Fibroblast of lung (primary cell): ENCODE data around the gene TMEM43. TPM values are rescaled to one million over a fixed set of nuclear protein-coding genes. Genes with fewer than 3 reads are reported as not detected.
"Not testable (repeated sequence)": the region's sequence is repeated elsewhere in the genome, so short reads cannot be mapped to it uniquely, and the experiment has no call there.

Source experiments
- DNase-seq, 2 donors: peaks; one replicate each; pipeline versions ENCODE4 v3.0.0 to v3.0.0-alpha.2; 2010; ENCODE audit warnings: low read depth in 2 of 2
- H2AFZ ChIP-seq: 2 replicates; pipeline ENCODE4 v1.5.1; 2012; ENCODE audit warnings: low read length, control low read depth, inconsistent platforms
- H3K27ac ChIP-seq: 2 replicates; pipeline ENCODE4 v1.5.1; 2011; ENCODE audit warnings: low read length, control low read depth; ENCODE audit not compliant: insufficient read depth
- H3K27me3 ChIP-seq: 2 replicates; pipeline ENCODE4 v1.5.1; 2011; ENCODE audit warnings: mild to moderate bottlenecking, low read length; ENCODE audit not compliant: control insufficient read depth, insufficient read depth
- H3K36me3 ChIP-seq: 2 replicates; pipeline ENCODE4 v1.5.1; 2011; ENCODE audit warnings: low read length; ENCODE audit not compliant: control insufficient read depth, insufficient read depth
- H3K4me1 ChIP-seq: 2 replicates; pipeline ENCODE4 v1.5.1; 2011; ENCODE audit warnings: low read length; ENCODE audit not compliant: control insufficient read depth, insufficient read depth; ENCODE audit errors: extremely low read depth
- H3K4me2 ChIP-seq: 2 replicates; pipeline ENCODE4 v1.5.1; 2011; ENCODE audit warnings: low read length, control low read depth; ENCODE audit not compliant: insufficient read depth; ENCODE audit errors: extremely low read depth
- H3K4me3 ChIP-seq, 4 experiments: fragments of 200-600 bp in 1 of 4; sonication (generic) in 1 of 4; replicated peaks in 1 of 4; 2 replicates each; pipeline ENCODE4 v1.5.1; 2011 to 2016; ENCODE audit warnings: low read length in 4 of 4, low read depth in 3 of 4, mild to moderate bottlenecking in 3 of 4, control low read depth in 2 of 4, inconsistent platforms in 1 of 4, mixed read lengths in 1 of 4; ENCODE audit not compliant: insufficient read depth in 1 of 4; ENCODE audit errors: control extremely low read depth in 1 of 4
- H3K79me2 ChIP-seq: 2 replicates; pipeline ENCODE4 v1.5.1; 2012; ENCODE audit warnings: mild to moderate bottlenecking, low read length, inconsistent platforms; ENCODE audit not compliant: control insufficient read depth, insufficient read depth
- H3K9ac ChIP-seq: 2 replicates; pipeline ENCODE4 v1.5.1; 2011; ENCODE audit warnings: mild to moderate bottlenecking, low read length, control low read depth; ENCODE audit not compliant: insufficient read depth
- H3K9me3 ChIP-seq: 2 replicates; pipeline ENCODE4 v1.5.1; 2012; ENCODE audit warnings: low read depth, low read length; ENCODE audit not compliant: control insufficient read depth, insufficient read depth
- H4K20me1 ChIP-seq: 2 replicates; pipeline ENCODE4 v1.5.1; 2011; ENCODE audit warnings: low read length; ENCODE audit not compliant: control insufficient read depth, insufficient read depth; ENCODE audit errors: extremely low read depth
- EZH2 ChIP-seq: IDR thresholded peaks from 2 replicates; pipeline ENCODE4 v1.5.1; 2012; ENCODE audit warnings: low read length, control low read depth, mild to moderate bottlenecking; ENCODE audit errors: missing control alignments
- polyA minus RNA-seq: library from RNA; depleted of rRNA, polyadenylated mRNA; stranded (reverse); fragments of >200 nt; gene quantifications from 2 replicates; pipeline ENCODE4 v1.2.3, GENCODE V29; 2011; ENCODE audit warnings: low replicate concordance
- polyA plus RNA-seq, 2 donors: library from polyadenylated mRNA; depleted of rRNA in 1 of 2; stranded (reverse) in 1 of 2; unstranded in 1 of 2; fragments of >200 nt; gene quantifications; 2 replicates each; pipeline ENCODE4 v1.2.1, GENCODE V29; 2011 to 2012; ENCODE audit warnings: missing spikeins in 1 of 2
- total RNA-seq: library from RNA; depleted of rRNA; stranded (reverse); fragments of >200 nt; gene quantifications from 2 replicates; pipeline ENCODE4 v1.2.1, GENCODE V29; 2014
- TF ChIP-seq, protein P1 (sequence below), 2 donors: IDR thresholded peaks in 1 of 2; conservative IDR thresholded peaks in 1 of 2; 1 replicate in 1 of 2; 2 replicates in 1 of 2; pipeline ENCODE4 v1.5.1; 2011 to 2012; ENCODE audit warnings: low read length in 2 of 2, control low read depth in 1 of 2, inconsistent platforms in 1 of 2, low read depth in 1 of 2, mild to moderate bottlenecking in 1 of 2

TMEM43 gene, protein sequence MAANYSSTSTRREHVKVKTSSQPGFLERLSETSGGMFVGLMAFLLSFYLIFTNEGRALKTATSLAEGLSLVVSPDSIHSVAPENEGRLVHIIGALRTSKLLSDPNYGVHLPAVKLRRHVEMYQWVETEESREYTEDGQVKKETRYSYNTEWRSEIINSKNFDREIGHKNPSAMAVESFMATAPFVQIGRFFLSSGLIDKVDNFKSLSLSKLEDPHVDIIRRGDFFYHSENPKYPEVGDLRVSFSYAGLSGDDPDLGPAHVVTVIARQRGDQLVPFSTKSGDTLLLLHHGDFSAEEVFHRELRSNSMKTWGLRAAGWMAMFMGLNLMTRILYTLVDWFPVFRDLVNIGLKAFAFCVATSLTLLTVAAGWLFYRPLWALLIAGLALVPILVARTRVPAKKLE
- total RNA-seq (87.1 and 114 TPM in 2 replicates), polyA plus RNA-seq (116 and 180 TPM in 2 replicates), polyA minus RNA-seq (179 and 201 TPM in 2 replicates)
- polyA plus RNA-seq (2012), result 77.4 and 119 TPM in 2 replicates

DNA sequence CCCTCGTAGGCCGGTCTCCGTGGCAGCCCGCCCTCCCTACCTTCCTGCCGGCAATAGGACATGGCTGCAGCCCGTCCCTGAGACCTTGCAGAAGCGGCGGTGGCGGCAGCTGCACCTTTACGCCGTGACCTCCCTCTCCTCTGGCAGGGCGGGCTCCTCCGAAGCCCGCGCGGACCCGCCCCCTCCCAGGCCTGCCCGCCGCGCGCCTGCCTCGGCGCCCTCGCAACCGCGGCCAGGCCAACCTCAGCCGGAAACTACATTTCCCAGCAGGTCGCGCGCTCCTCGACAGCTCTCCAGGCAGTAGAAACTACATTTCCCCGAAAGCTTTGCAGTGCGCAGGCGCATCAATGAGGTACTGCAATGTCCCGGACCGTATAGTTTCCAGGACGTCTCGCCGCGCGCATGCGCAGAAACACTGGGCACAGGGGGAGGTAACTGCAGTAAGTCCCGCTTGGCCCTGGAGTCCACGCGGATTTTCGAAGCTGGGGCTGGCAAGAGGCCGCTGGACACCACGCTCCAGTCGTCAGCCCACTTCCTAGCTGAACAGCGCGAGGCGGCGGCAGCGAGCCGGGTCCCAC is at the start of gene TMEM43, which contains the start of gene CHCHD4:
Gene TMEM43, plus strand, starts transcription at position 438 of the 578 bp plus-strand sequence. CDS start 142 bp downstream, outside the sequence.
Gene CHCHD4, minus strand, starts transcription at position 256 of the 578 bp plus-strand sequence. Its CDS starts 194 bp downstream, at position 62.
- TF ChIP-seq, protein P1, sequence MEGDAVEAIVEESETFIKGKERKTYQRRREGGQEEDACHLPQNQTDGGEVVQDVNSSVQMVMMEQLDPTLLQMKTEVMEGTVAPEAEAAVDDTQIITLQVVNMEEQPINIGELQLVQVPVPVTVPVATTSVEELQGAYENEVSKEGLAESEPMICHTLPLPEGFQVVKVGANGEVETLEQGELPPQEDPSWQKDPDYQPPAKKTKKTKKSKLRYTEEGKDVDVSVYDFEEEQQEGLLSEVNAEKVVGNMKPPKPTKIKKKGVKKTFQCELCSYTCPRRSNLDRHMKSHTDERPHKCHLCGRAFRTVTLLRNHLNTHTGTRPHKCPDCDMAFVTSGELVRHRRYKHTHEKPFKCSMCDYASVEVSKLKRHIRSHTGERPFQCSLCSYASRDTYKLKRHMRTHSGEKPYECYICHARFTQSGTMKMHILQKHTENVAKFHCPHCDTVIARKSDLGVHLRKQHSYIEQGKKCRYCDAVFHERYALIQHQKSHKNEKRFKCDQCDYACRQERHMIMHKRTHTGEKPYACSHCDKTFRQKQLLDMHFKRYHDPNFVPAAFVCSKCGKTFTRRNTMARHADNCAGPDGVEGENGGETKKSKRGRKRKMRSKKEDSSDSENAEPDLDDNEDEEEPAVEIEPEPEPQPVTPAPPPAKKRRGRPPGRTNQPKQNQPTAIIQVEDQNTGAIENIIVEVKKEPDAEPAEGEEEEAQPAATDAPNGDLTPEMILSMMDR (conservative IDR thresholded peaks at IDR 0.05 in 1 of 2, IDR thresholded peaks at IDR 0.05 in 1 of 2; ENCODE audit: low read depth in 1 of 2, low read length in 2 of 2), result no peak
- TF ChIP-seq EZH2, result no peak
- H3K4me2 ChIP-seq, result peak within 1 kb of the TSS; percentile 91
- H3K27ac ChIP-seq, result peak within 1 kb of the TSS; percentile 93
- H4K20me1 ChIP-seq, result no peaks in the 10 kb centered on the region
- no peaks in the 10 kb centered on the region for H3K9me3 ChIP-seq
- H3K4me1 ChIP-seq, result peaks cover 7% of the 10 kb centered on the region
- H3K79me2 ChIP-seq, result peaks cover 53% of the 10 kb centered on the region
- H3K27me3 ChIP-seq, result no peaks in the 10 kb centered on the region
- H3K36me3 ChIP-seq, result peaks cover 6% of the 10 kb centered on the region
- H3K9ac ChIP-seq, result peak within 1 kb of the TSS; percentile 97
- DNase-seq, result peak; percentile 97 to 99
- H3K4me3 ChIP-seq, result peak within 1 kb of the TSS; percentile 81 to 99 (median 92)
- H2AFZ ChIP-seq, result peak within 1 kb of the TSS; percentile 89

DNA sequence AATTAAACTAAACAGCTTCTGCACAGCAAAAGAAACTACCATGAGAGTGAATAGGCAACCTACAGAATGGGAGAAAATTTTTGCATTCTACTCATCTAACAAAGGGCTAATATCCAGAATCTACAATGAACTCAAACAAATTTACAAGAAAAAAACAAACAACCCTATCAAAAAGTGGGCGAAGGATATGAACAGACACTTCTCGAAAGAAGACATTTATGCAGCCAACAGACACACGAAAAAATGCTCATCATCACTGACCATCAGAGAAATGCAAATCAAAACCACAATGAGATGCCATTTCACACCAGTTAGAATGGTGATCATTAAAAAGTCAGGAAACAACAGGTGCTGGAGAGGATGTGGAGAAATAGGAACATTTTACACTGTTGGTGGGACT is 49.6 kb upstream of the TMEM43 start:
- H3K9me3 ChIP-seq, H3K79me2 ChIP-seq, H3K4me3 ChIP-seq, H3K36me3 ChIP-seq, H3K4me1 ChIP-seq, H3K27me3 ChIP-seq, DNase-seq, H3K9ac ChIP-seq, H3K4me2 ChIP-seq, H3K27ac ChIP-seq, H4K20me1 ChIP-seq, H2AFZ ChIP-seq: not testable (repeated sequence)

DNA sequence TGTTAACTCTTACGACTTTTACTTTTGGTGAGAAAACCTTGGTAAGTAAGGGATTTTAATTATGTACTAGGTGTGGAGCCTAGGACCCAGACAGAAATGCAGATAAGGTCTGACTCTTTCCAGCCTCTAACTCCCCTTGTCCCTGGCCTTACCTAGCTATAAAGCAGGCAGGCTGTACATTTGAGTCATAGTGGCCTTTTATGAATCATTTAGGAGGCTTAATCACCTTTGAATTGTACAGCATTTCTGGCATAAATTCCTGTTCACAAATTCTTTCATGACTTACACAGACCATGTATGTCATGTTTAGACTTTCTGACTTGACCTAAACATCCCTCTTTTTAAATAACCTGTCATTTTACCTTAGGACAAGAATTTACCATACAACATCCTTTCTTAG is 47.5 kb upstream of the TMEM43 start:
- H3K4me1 ChIP-seq, result no peaks in the 10 kb centered on the region
- no peak overlapping the region for H3K27ac ChIP-seq
- no peak overlapping the region for H3K4me2 ChIP-seq
- H3K27me3 ChIP-seq, result no peaks in the 10 kb centered on the region
- no peak for TF ChIP-seq EZH2
- TF ChIP-seq, protein P1 (conservative IDR thresholded peaks at IDR 0.05 in 1 of 2, IDR thresholded peaks at IDR 0.05 in 1 of 2; ENCODE audit: low read depth in 1 of 2, low read length in 2 of 2), result no peak
- no peaks in the 10 kb centered on the region for H3K36me3 ChIP-seq
- no peaks in the 10 kb centered on the region for H3K79me2 ChIP-seq
- no peak overlapping the region for H3K9ac ChIP-seq
- H3K4me3 ChIP-seq, result no peak overlapping the region
- no peaks in the 10 kb centered on the region for H4K20me1 ChIP-seq
- DNase-seq, result peak in 1 of 2 donors; percentile 1
- no peaks in the 10 kb centered on the region for H3K9me3 ChIP-seq
- no peak overlapping the region for H2AFZ ChIP-seq
